GM19099 (cell line): Measurements from ENCODE around the gene CDKAL1.

Experiments
- POLR2A ChIP-seq: IDR thresholded peaks from 3 replicates; pipeline ENCODE4 v1.6.1; 2011; ENCODE audit warnings: low read depth; ENCODE audit not compliant: insufficient read length; ENCODE audit errors: extremely low read depth

CDKAL1 gene

DNA sequence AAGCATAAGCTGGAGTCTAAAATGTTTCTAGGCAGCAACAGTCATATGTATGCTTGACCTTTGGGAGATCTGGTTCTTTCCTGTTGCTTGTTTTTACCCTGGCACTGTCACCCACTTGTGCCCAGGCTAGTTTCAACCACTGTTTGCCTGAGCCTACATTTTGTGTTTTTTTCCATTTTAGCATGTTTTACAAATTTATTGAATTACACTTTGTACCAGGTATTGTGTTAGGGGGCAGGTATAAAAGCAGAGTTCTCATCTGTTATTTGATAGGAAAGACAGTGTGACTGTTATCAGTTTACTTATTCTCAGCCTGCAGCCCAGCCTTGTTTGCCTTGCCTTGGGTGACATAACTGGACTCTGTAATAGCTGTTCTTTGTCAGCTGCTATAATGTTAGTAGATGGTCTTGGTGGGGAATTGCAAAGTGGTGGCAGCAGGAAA lies 147.0 kb downstream of the CDKAL1 start:
- no peak for TF ChIP-seq POLR2A

GRCh38 chr6:20684474-20684873 lies 150.2 kb downstream of the CDKAL1 start:
- no peak for TF ChIP-seq POLR2A

GRCh38 chr6:20686142-20686541 lies 151.9 kb downstream of the CDKAL1 start:
- TF ChIP-seq POLR2A = no peak

DNA sequence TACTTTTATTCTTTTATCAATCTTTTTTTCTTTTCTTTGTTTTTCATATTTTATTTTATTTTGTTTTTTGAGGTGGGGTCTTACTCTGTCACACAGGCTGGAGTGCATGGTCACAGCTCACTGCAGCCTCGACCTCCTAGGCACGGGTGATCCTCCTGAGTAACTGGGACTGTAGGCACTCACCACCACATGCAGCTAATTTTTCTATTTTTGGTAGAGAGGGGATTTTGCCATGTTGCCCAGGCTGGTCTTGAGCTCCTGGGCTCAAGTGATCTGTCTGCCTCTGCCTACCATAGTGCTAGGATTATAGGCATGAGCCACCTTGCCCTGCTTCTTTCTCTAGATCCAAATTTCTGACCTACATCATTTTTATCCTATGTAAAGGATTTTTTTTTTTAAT lies 153.2 kb downstream of the CDKAL1 start:
- TF ChIP-seq POLR2A = no peak

GRCh38 chr6:20688710-20689500 lies 154.6 kb downstream of the CDKAL1 start:
- no peak for TF ChIP-seq POLR2A

DNA sequence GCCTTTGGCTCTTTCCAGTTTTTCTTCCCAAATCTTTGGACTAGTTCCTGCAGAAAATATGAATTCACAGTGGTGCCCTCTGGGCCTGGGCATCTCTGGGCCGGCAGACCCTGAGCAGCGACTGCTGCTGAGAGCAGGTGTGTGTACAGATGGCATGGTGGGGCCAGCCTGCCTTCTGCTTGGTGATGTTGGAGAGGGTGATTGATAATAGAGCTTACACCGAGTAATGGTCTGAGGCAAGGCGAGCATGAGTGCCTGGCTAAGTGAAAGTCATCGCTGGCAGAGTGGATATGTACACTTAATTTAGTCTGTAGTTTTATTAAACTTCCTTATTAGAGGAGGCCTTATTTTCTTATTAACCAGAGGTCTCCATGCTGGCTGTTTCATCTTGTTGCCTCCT lies 156.9 kb downstream of the CDKAL1 start:
- no peak for TF ChIP-seq POLR2A

DNA sequence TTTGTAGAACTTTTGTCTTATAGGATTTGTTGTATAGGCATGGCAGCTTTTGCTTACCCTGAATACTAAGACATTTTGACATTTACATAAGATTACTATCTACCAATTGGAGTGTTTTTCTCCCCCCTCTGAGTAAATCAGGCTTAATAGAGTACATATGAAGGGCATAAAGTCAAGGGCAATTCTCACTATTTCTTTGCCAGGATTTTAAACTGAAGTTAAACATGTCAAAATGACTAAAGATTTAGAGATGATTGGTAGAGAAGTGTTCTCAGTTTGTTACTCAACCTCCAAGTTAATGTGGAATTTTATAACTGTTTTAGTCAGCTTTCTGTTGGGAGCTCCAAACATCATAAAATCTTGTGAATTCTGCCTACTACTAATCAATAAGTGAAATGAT lies 157.8 kb downstream of the CDKAL1 start:
- no peak for TF ChIP-seq POLR2A

DNA sequence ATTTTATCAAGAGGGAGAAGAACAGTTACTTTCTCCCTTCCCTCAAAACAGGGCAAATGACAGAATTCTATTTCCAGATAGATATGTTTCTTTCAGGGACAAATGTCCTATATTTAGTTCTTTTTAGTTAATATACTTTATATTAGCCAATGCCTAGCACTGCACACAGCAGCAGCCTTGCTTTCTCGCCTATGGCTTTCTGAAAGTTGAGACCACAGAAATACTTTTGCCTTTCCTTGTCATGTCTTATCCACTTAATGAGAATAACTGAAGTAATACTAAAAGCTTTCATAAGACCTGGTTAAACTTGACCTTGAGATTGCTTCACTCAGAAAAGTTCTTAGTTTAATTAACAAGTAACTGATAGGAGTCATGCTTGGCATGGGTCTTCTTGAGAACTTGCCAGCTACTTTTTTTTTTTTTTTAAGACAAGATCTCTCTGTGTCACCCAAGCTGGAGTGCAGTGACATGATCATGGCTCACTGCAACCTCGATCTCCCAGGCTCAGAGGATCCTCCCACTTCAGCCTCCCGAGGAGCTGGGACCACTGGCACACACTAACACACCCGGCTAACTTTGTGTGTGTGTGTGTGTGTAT lies 159.3 kb downstream of the CDKAL1 start:
- no peak for TF ChIP-seq POLR2A

- no peak for TF ChIP-seq POLR2A
These were observed 162.4 kb downstream of the CDKAL1 start for GRCh38 chr6:20696676-20697075.

GRCh38 chr6:20698675-20699074 lies 164.4 kb downstream of the CDKAL1 start:
- no peak for TF ChIP-seq POLR2A

DNA sequence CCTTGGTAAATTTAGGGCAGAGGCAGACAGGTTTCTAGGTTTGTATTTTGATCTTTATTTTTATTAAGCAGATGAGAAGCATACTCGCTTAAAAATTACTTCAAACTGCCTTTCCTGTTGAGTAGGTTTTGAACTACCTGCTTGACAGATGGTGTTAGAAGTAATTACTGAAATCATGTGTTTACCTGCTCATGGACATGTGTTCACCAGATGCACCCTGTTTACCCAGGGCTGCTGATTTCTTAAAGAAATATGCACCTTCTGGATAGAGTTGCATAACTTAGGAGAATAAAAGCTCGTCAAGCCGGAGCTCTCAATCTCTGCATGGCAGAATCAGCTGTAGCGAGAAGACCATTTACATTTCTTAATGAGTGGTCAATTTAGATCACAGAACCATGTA lies 165.1 kb downstream of the CDKAL1 start:
- TF ChIP-seq POLR2A = no peak

DNA sequence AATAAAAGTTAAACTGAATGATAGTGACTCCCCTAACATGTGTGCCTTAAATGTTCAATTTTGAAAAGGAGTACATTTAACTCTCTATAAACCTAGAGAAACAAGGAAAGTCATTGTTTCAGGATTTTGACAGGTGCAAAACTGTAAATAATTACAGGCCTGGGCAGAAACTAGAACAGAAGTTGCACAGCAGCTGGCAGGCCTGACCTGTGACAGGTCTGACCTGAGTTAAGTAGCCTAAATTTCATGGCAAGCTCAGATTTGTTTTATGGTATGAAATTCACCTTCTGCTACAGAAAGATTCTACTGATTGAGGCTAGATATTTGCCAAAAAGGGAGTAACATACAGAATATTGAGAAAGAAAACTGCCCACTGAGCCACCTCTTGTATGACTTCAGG lies 166.1 kb downstream of the CDKAL1 start:
- no peak for TF ChIP-seq POLR2A

GRCh38 chr6:20702366-20702765 lies 168.1 kb downstream of the CDKAL1 start:
- no peak for TF ChIP-seq POLR2A

DNA sequence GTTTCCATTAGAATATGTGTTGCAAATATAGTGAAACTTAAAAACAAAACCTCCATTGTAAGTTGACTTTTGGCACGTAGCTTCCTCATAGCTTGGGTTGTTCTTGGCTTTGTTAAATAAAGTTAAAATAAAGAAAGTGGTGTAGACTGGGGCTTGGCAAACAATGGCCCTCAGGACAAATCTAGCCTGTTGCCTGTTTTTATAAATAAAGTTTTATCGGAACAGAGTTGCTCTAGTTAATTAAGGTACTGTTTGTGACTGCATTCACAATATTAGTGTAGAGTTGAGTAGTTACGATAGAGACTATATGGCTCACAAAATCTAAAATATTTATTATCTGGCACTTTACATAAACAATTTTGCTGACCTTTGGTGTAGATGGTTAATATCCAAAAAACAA lies 168.8 kb downstream of the CDKAL1 start:
- no peak for TF ChIP-seq POLR2A

- TF ChIP-seq POLR2A = no peak
These were observed 170.2 kb downstream of the CDKAL1 start for GRCh38 chr6:20704325-20705025.

GRCh38 chr6:20705741-20706140 lies 171.5 kb downstream of the CDKAL1 start:
- TF ChIP-seq POLR2A = no peak
